Thyroid gland (tissue), 4 donors: Measurements from ENCODE around the gene EFNA2. TPM values are rescaled to one million over a fixed set of nuclear protein-coding genes. Genes with fewer than 3 reads are reported as not detected.

ENCODE experiments used
- DNase-seq, 2 donors: peaks; one replicate each; pipeline ENCODE4 v3.0.0-alpha.2; 2019
- H3K27ac ChIP-seq, 3 donors: fragments of 200-600 bp; sonication (generic); 1 replicate in 2 of 3; 2 replicates in 1 of 3; pipeline ENCODE4 v1.5.1; 2016 to 2019; ENCODE audit warnings: mild to moderate bottlenecking in 1 of 3, moderate library complexity in 1 of 3
- H3K27me3 ChIP-seq: fragments of 200-600 bp; sonication (generic); one replicate; pipeline ENCODE4 v1.5.1; 2019
- H3K36me3 ChIP-seq, 2 donors: fragments of 200-600 bp; sonication (generic); one replicate each; pipeline ENCODE4 v1.5.1; 2016 to 2019
- H3K4me1 ChIP-seq, 2 donors: fragments of 200-600 bp; sonication (generic); one replicate each; pipeline ENCODE4 v1.5.1; 2017 to 2019
- H3K4me3 ChIP-seq, 3 donors: fragments of 200-600 bp; sonication (generic); replicated peaks in 1 of 3; 1 replicate in 2 of 3; 2 replicates in 1 of 3; pipeline ENCODE4 v1.5.1; 2016; ENCODE audit warnings: mild to moderate bottlenecking in 1 of 3
- H3K9me3 ChIP-seq: fragments of 200-600 bp; sonication (generic); one replicate; pipeline ENCODE4 v1.5.1; 2017
- POLR2A ChIP-seq, 2 donors: fragments of 450-650 bp; IDR thresholded peaks; one replicate each; pipeline ENCODE4 v1.6.1; 2017; ENCODE audit warnings: antibody characterized with exemption in 2 of 2, mild to moderate bottlenecking in 2 of 2, moderate library complexity in 1 of 2
- WGBS, 2 donors: methylation state at CpG; one replicate each; pipeline ENCODE4 v1.1.5; 2017; 5-methylcytosine and 5-hydroxymethylcytosine counted together
- intact Hi-C: fragments of 100-400 bp; cut with DNase I; formaldehyde crosslinking; loops from one replicate; pipeline ENCODE4 v1.15.1; 2023
- total RNA-seq, 4 donors: library from RNA; depleted of rRNA; stranded (reverse); fragments of >200 nt; gene quantifications; one replicate each; pipeline ENCODE4 v1.2.3, GENCODE V29; 2016
- TF ChIP-seq, protein P1 (sequence below), 6 experiments: fragments of 200-600 bp in 3 of 6; fragments of 450-650 bp in 3 of 6; sonication (generic) in 3 of 6; IDR thresholded peaks; one replicate each; pipeline ENCODE4 v1.5.1; 2016 to 2019; ENCODE audit warnings: antibody characterized with exemption in 6 of 6, mild to moderate bottlenecking in 2 of 6, inconsistent platforms in 1 of 6, moderate library complexity in 1 of 6

EFNA2 gene
- total RNA-seq, 4 donors from 2014 or later: not detected

DNA sequence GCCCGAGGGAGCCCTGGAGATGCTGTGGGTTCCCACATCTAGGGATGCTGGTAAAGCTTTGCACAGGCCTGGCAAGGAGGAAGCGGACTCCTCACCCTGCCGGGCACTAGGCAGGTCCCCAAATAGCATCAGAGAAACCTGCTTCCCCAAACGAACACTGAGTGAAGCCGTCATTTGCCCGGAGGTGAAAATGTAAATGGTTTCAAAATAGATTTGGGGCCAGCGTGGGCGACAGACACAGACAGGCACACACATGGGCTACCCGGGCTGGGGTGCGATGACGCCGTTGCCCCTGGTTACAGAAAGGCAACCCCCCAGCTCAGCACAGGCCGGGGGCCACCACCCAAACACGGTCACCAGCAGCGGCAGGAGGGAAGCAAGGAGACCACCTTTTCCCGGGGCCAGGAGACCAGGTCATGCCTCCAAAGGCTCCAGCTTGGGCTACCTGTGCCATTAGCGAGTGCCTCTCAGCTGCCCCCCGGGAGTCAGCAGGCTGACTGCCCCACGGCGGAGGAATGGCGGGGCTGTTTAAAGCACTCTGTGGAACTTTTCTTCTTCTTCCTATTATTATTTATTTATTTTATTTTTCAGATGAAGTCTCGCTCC lies 50.5 kb downstream of the EFNA2 start:
- intact Hi-C loops: no loop called here
- TF ChIP-seq, protein P1, sequence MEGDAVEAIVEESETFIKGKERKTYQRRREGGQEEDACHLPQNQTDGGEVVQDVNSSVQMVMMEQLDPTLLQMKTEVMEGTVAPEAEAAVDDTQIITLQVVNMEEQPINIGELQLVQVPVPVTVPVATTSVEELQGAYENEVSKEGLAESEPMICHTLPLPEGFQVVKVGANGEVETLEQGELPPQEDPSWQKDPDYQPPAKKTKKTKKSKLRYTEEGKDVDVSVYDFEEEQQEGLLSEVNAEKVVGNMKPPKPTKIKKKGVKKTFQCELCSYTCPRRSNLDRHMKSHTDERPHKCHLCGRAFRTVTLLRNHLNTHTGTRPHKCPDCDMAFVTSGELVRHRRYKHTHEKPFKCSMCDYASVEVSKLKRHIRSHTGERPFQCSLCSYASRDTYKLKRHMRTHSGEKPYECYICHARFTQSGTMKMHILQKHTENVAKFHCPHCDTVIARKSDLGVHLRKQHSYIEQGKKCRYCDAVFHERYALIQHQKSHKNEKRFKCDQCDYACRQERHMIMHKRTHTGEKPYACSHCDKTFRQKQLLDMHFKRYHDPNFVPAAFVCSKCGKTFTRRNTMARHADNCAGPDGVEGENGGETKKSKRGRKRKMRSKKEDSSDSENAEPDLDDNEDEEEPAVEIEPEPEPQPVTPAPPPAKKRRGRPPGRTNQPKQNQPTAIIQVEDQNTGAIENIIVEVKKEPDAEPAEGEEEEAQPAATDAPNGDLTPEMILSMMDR (IDR thresholded peaks at IDR 0.05): no peak
- no peak for TF ChIP-seq POLR2A (IDR thresholded peaks at IDR 0.05)
- H3K36me3 ChIP-seq: no peaks in the 10 kb centered on the region
- no peak for DNase-seq
- H3K4me3 ChIP-seq: no peak overlapping the region
- WGBS, 2 donors: 86 to 89% methylated on average over 16 to 20 of the region's 22 CpGs
- H3K27ac ChIP-seq: no peak overlapping the region
- H3K27me3 ChIP-seq: no peaks in the 10 kb centered on the region
- H3K4me1 ChIP-seq: no peaks in the 10 kb centered on the region
- H3K9me3 ChIP-seq: no peaks in the 10 kb centered on the region

DNA sequence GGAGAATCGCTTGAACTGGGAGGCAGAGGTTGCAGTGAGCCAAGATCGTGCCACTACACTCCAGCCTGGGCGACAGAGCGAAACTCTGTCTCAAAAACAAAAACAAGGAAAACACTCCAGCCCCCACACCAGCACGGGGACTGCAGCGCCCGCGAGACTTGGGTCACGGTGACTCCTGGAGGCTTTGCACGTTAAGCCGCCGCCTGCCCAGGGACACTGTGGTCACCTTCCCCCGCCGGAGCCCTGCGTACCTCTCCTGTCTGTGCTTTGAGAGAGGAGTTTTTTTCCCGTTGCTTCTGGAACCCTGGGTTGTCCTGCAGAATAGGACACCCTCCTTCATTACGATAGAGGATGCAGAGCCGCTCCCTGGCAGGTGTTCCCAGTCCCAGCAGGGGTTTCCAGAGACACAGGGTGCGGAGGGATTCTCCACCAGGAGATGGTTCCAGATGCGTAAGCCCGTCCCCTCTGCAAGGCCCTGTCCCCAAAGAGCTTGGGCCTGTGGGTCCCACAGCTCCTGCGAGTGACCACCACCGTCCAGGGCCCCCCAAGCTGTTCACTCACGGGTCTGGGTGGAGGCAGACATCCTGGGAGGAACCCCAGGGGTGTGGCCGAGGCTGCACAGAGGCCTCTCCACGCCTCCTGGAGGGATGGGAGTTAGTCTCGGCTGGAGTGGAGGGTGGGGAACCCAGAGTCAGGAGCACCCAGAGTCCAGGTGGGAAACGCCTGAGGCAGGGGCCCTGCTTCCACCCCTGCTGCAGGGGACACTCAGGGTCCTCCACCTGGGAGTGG lies 55.2 kb downstream of the EFNA2 start:
- no peak overlapping the region for H3K27ac ChIP-seq
- 76 to 77% methylated on average over 5 to 19 of the region's 28 CpGs for WGBS, 2 donors
- no peaks in the 10 kb centered on the region for H3K4me1 ChIP-seq
- H3K4me3 ChIP-seq: no peak overlapping the region
- no peaks in the 10 kb centered on the region for H3K36me3 ChIP-seq
- DNase-seq: no peak
- no peaks in the 10 kb centered on the region for H3K27me3 ChIP-seq
- H3K9me3 ChIP-seq: no peaks in the 10 kb centered on the region
- TF ChIP-seq POLR2A (IDR thresholded peaks at IDR 0.05): no peak
- intact Hi-C loops: no loop called here

DNA sequence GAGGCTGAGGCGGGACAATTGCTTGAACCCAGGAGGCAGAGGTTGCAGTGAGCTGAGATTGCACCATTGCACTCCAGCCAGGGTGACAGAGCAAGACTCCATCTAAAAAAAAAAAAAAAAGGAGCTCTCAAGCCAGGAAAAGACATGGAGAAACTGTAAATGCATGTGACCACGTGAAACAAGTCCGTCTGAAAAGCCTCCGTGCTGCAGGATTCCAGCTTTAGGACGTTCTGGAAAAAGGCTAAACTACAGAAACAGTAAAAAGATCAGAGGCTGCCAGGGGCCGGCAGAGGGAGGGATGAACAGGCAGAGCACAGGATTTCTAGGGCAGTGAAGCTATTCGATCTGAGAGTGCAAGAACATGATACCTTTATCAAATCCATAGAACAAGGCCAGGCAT lies 57.4 kb downstream of the EFNA2 start:
- Histone ChIP-seq H3K27ac (no peak overlapping the region), H3K27me3 (no peaks in the 10 kb centered on the region), H3K4me3 (no peak overlapping the region), H3K4me1 (no peaks in the 10 kb centered on the region), H3K9me3 (no peaks in the 10 kb centered on the region), H3K36me3 (no peaks in the 10 kb centered on the region)
- DNase-seq: no peak
- intact Hi-C loops: no loop called here
- TF ChIP-seq, protein P1 (IDR thresholded peaks at IDR 0.05): no peak
- no peak for TF ChIP-seq POLR2A (IDR thresholded peaks at IDR 0.05)
- WGBS, 2 donors: 43 to 51% methylated on average over 7 of the region's 7 CpGs

DNA sequence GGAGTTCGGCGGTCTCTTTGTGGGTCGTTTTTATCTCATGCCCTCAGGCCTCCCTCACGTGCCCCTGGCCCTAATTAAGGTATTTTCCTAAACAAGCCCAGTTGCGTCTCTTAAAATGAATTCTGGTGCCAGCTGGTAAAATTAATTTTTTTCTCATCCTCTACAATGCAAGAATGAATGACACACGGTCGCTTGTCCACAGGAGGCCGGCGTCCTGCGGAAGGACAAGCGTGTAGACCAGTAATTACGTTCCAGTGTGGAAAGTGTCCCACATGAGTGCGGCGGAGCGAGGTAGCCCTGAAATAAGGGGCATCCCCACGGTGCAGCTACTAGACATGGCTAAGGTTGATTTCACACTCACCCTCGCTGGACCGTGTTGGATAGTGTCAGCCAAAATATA lies 63.5 kb downstream of the EFNA2 start:
- Histone ChIP-seq H3K27ac (no peak overlapping the region), H3K9me3 (no peaks in the 10 kb centered on the region), H3K36me3 (no peaks in the 10 kb centered on the region), H3K4me3 (no peak overlapping the region), H3K4me1 (peaks cover 5 to 6% of the 10 kb centered on the region in 2 donors), H3K27me3 (no peaks in the 10 kb centered on the region)
- TF ChIP-seq, protein P1 (IDR thresholded peaks at IDR 0.05): no peak
- no peak for TF ChIP-seq POLR2A (IDR thresholded peaks at IDR 0.05)
- DNase-seq: no peak
- WGBS, 2 donors: 84 to 86% methylated on average over 18 of the region's 18 CpGs
- intact Hi-C loops: no loop called here

DNA sequence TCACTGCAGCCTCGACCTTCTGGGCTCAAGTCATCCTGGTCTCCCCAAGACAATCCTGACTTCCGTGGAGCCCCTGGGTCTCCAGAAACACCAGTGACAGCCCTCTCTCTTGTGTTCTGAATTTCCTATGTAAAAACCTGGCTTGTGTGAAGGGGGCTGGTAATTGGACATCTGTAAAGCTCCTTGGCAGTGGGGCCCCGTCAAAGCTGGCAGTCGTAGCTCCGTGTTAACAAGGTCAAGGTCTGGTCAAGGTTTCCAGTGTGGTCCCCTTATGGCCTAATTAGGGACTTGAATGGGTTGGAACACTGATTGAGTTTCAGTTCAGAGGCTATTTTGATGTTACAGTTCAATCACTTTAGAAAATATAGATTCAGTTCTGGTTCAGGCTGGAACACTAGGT lies 65.2 kb downstream of the EFNA2 start:
- no peak for DNase-seq

More for the DNA sequence above, 65.2 kb downstream of the EFNA2 start:
- intact Hi-C loops: no loop called here
- TF ChIP-seq, protein P1 (IDR thresholded peaks at IDR 0.05): no peak
- no peak for TF ChIP-seq POLR2A (IDR thresholded peaks at IDR 0.05)
- no peak overlapping the region for H3K4me3 ChIP-seq
- no peaks in the 10 kb centered on the region for H3K36me3 ChIP-seq
- peaks cover 10% of the 10 kb centered on the region in 2 donors for H3K4me1 ChIP-seq
- no peaks in the 10 kb centered on the region for H3K27me3 ChIP-seq
- no peak overlapping the region for H3K27ac ChIP-seq
- 64 to 76% methylated on average over 5 of the region's 5 CpGs for WGBS, 2 donors
- H3K9me3 ChIP-seq: no peaks in the 10 kb centered on the region

Other genes starting within 250 kb of the EFNA2 start
- gene ABCA7, start 245.8 kb upstream of the EFNA2 start, total RNA-seq: 10 to 100 TPM; 15.5 to 58.7 (median 29.8) TPM
- 10 to 100 TPM; 11.5 to 19.8 (median 14.4) TPM for gene ARHGAP45, start 218.7 kb upstream of the EFNA2 start, total RNA-seq
- gene POLR2E, start 190.5 kb upstream of the EFNA2 start, total RNA-seq: 100 to 1,000 TPM in 3 of 4 donors, 10 to 100 TPM in 1; 87.6 to 264 (median 163) TPM
- 100 to 1,000 TPM; 350 to 485 (median 414) TPM for gene GPX4, start 181.9 kb upstream of the EFNA2 start, total RNA-seq
- gene SBNO2, start 111.6 kb upstream of the EFNA2 start, total RNA-seq: 10 to 100 TPM; 22.8 to 69.0 (median 25.5) TPM
- 10 to 100 TPM; 60.2 to 83.4 (median 71.1) TPM for gene STK11, start 80.1 kb upstream of the EFNA2 start, total RNA-seq
- 1 to 10 TPM in 3 of 4 donors, under 1 TPM in 1; 0.73 to 3.2 (median 1.5) TPM for gene CBARP, start 47.9 kb upstream of the EFNA2 start, total RNA-seq
- 100 to 1,000 TPM in 1 of 4 donors, 10 to 100 TPM in 3; 39.2 to 182 (median 83.0) TPM for gene ATP5F1D, start 44.1 kb upstream of the EFNA2 start, total RNA-seq
- gene MIDN, start 37.3 kb upstream of the EFNA2 start, total RNA-seq: 10 to 100 TPM; 16.2 to 89.2 (median 17.9) TPM
- 1,000 to 10,000 TPM in 2 of 4 donors, 100 to 1,000 TPM in 2; 679 to 1,194 (median 893) TPM for gene CIRBP, start 16.5 kb upstream of the EFNA2 start, total RNA-seq
- 100 to 1,000 TPM in 1 of 4 donors, 10 to 100 TPM in 3; 50.8 to 114 (median 64.6) TPM for gene FAM174C, start 10.3 kb upstream of the EFNA2 start, total RNA-seq
- gene NDUFS7, start 98.0 kb downstream of the EFNA2 start, total RNA-seq: 100 to 1,000 TPM in 2 of 4 donors, 10 to 100 TPM in 2; 75.2 to 185 (median 108) TPM
- gene GAMT, start 115.7 kb downstream of the EFNA2 start, total RNA-seq: 10 to 100 TPM; 22.2 to 39.5 (median 29.1) TPM
- 10 to 100 TPM; 34.4 to 77.3 (median 67.7) TPM for gene DAZAP1, start 121.7 kb downstream of the EFNA2 start, total RNA-seq
- gene RPS15, start 152.5 kb downstream of the EFNA2 start, total RNA-seq: 1,000 to 10,000 TPM; 1,760 to 2,977 (median 2,488) TPM
- gene APC2, start 164.2 kb downstream of the EFNA2 start, total RNA-seq: under 1 TPM in 3 of 4 donors, not detected in 1; under 0.01 to 0.20 (median 0.08) TPM
- gene C19orf25, start 193.3 kb downstream of the EFNA2 start, total RNA-seq: 10 to 100 TPM; 47.0 to 64.9 (median 56.5) TPM
- gene PCSK4, start 204.5 kb downstream of the EFNA2 start, total RNA-seq: 10 to 100 TPM in 1 of 4 donors, 1 to 10 TPM in 3; 2.8 to 10.4 (median 6.3) TPM
- 1 to 10 TPM; 4.2 to 8.5 (median 5.9) TPM for gene REEP6, start 205.3 kb downstream of the EFNA2 start, total RNA-seq
- gene ADAMTSL5, start 227.1 kb downstream of the EFNA2 start, total RNA-seq: 1 to 10 TPM in 2 of 4 donors, under 1 TPM in 2; 0.27 to 5.1 (median 2.5) TPM
- gene PLK5, start 238.2 kb downstream of the EFNA2 start, total RNA-seq: not detected